Measurements from ENCODE around the gene GRID1. TPM values are rescaled to one million over a fixed set of nuclear protein-coding genes. Genes with fewer than 3 reads are reported as not detected.

The GRID1 gene
- polyA plus RNA-seq, 1 of the 3 experiments (the other 2 are of a cell fraction) = 0.13 TPM

- H3K4me3 ChIP-seq (ENCODE audit: low read depth in 2 of 2, low read length in 1 of 2) = no peak overlapping the region
- no peak overlapping the region for H3K27ac ChIP-seq (ENCODE audit: low read depth in 2 of 2, low read length in 1 of 2)
- H3K4me1 ChIP-seq (ENCODE audit: control insufficient read depth in 1 of 2, insufficient read depth in 2 of 2, low read depth in 1 of 2, low read length in 1 of 2) = peaks cover 0 to 18% of the 10 kb centered on the region in 2 experiments; a peak in 1 of 4 replicates
- H2AFZ ChIP-seq (ENCODE audit: low read depth) = no peak overlapping the region
- no peaks in the 10 kb centered on the region for H3K79me2 ChIP-seq (ENCODE audit: insufficient read depth)
- CTCF ChIA-PET = no interaction called here
- WGBS (ENCODE audit: low lambda C conversion rate) = 38% methylated on average over 4 of the region's 13 CpGs
- H3K9ac ChIP-seq = no peak overlapping the region
- no peaks in the 10 kb centered on the region for H3K27me3 ChIP-seq (ENCODE audit: insufficient read depth)
- TF ChIP-seq REST (IDR thresholded peaks at IDR 0.05; ENCODE audit: low read depth, low read length) = no peak
- TF ChIP-seq ZBTB33 (IDR thresholded peaks at IDR 0.05; ENCODE audit: borderline replicate concordance, low read depth) = no peak
- no peak for TF ChIP-seq RCOR1 (IDR thresholded peaks at IDR 0.05; ENCODE audit: low read length)
- no peak for TF ChIP-seq FOXM1 (IDR thresholded peaks at IDR 0.05; ENCODE audit: low read depth)
- no peak for TF ChIP-seq MEF2A (IDR thresholded peaks at IDR 0.05; ENCODE audit: borderline replicate concordance, low read depth)
- no peak for TF ChIP-seq CTCF (IDR thresholded peaks at IDR 0.05)
- no peak for TF ChIP-seq FOSL2 (IDR thresholded peaks at IDR 0.05; ENCODE audit: borderline replicate concordance, low read depth)
- no peak for TF ChIP-seq NFIC (IDR thresholded peaks at IDR 0.05; ENCODE audit: borderline replicate concordance)
- no peak for TF ChIP-seq RXRA (IDR thresholded peaks at IDR 0.05; ENCODE audit: borderline replicate concordance, low read depth)
- no peak for TF ChIP-seq TCF12 (IDR thresholded peaks at IDR 0.05)
- no peak for TF ChIP-seq USF1 (IDR thresholded peaks at IDR 0.05; ENCODE audit: borderline replicate concordance, low read depth)
- no peak for TF ChIP-seq MAX (IDR thresholded peaks at IDR 0.05; ENCODE audit: low read depth)
- TF ChIP-seq GATA2 (CRISPR knock-in tag; IDR thresholded peaks at IDR 0.05) = no peak
- TF ChIP-seq TAF1 (IDR thresholded peaks at IDR 0.05; ENCODE audit: borderline replicate concordance, low read depth, low read length) = no peak
- no peak for TF ChIP-seq RAD21 (IDR thresholded peaks at IDR 0.05; ENCODE audit: low read length)
- no peak for TF ChIP-seq TEAD4 (IDR thresholded peaks at IDR 0.05; ENCODE audit: borderline replicate concordance, insufficient read depth)
- no peak for TF ChIP-seq EP300 (IDR thresholded peaks at IDR 0.05; ENCODE audit: borderline replicate concordance in 1 of 2, low read depth in 1 of 2, low read length in 1 of 2)
- no peak for TF ChIP-seq EZH2phosphoT487 (IDR thresholded peaks at IDR 0.05; ENCODE audit: borderline replicate concordance, low read depth)
- no peak overlapping the region for H3K4me2 ChIP-seq
- H3F3A ChIP-seq (replicated peaks; ENCODE audit: insufficient read depth) = no peaks in the 10 kb centered on the region
- POLR2A ChIA-PET = no interaction called here
- H3K9me3 ChIP-seq = no peaks in the 10 kb centered on the region
- no peak for DNase-seq
- H3K9me2 ChIP-seq = no peaks in the 10 kb centered on the region
- H3K36me3 ChIP-seq (replicated peaks in 1 of 2; ENCODE audit: control insufficient read depth in 1 of 2, insufficient read depth in 2 of 2, low read length in 1 of 2) = no peaks in the 10 kb centered on the region
- no peaks in the 10 kb centered on the region for H4K20me1 ChIP-seq (ENCODE audit: insufficient read depth)
Measured at GRCh38 chr10:86337121-86337601, 29.4 kb downstream of the GRID1 start.
